K562 (cell line): ENCODE data around the gene TMTC2. TPM values are rescaled to one million over a fixed set of nuclear protein-coding genes. Genes with fewer than 3 reads are reported as not detected.

ENCODE experiments used
- ARID3A ChIP-seq: IDR thresholded peaks from 2 replicates; pipeline ENCODE4 v1.6.1; 2012; ENCODE audit warnings: low read depth, low read length, improper control_type of control experiment, borderline replicate concordance
- GABPB1 ChIP-seq: sonication (generic); formaldehyde crosslinking; IDR thresholded peaks from 2 replicates; pipeline ENCODE4 v1.8.0; 2022; ENCODE audit warnings: mild to moderate bottlenecking, missing genetic modification reagents
- HDAC3 ChIP-seq: fragments of 450-650 bp; IDR thresholded peaks from 2 replicates; pipeline ENCODE4 v1.6.1; 2018; ENCODE audit warnings: borderline replicate concordance, mild to moderate bottlenecking, moderate library complexity; ENCODE audit not compliant: partially characterized antibody
- POLR2AphosphoS2 ChIP-seq: IDR thresholded peaks from 2 replicates; pipeline ENCODE4 v1.6.1; 2012; ENCODE audit warnings: low read length, improper control_type of control experiment
- RERE ChIP-seq: sonication (generic); formaldehyde crosslinking; IDR thresholded peaks from 2 replicates; pipeline ENCODE4 v1.8.0; 2023; ENCODE audit warnings: missing genetic modification reagents, mild to moderate bottlenecking, borderline replicate concordance
- TCF7L2 ChIP-seq: fragments of 150-350 bp; IDR thresholded peaks from 2 replicates; pipeline ENCODE4 v1.6.1; 2016; ENCODE audit warnings: low read depth, mild to moderate bottlenecking, low read length, moderate library complexity
- TGIF2 ChIP-seq: sonication (generic); formaldehyde crosslinking; IDR thresholded peaks from 2 replicates; pipeline ENCODE4 v1.8.1; 2022; ENCODE audit warnings: mild to moderate bottlenecking, missing genetic modification reagents, moderate library complexity
- ZC3H11A ChIP-seq: IDR thresholded peaks from 2 replicates; pipeline ENCODE4 v1.6.1; 2012; ENCODE audit warnings: low read depth, low read length, improper control_type of control experiment
- ZNF174 ChIP-seq: fragments of 250-450 bp; sonication (Bioruptor Pico); IDR thresholded peaks from 2 replicates; pipeline ENCODE4 v1.4.0; 2020; ENCODE audit warnings: mild to moderate bottlenecking
- polyA plus RNA-seq, 8 experiments: library from polyadenylated mRNA; depleted of rRNA in 4 of 8; stranded (reverse) in 5 of 8; unstranded in 3 of 8; fragments of >200 nt; fragmentation: Nextera tagmentation in 2 of 8; fragmentation: Illumina TruSeq in 1 of 8; extraction: Ambion mirVana in 2 of 8; extraction: Trizol in 1 of 8; gene quantifications; 2 replicates each; pipeline versions ENCODE4 v1.2.1 to v1.2.3, GENCODE V29; 2011 to 2014; ENCODE audit warnings: inconsistent platforms in 1 of 8, missing spikeins in 1 of 8
- total RNA-seq, 7 experiments: library from RNA; depleted of rRNA in 6 of 7; stranded (reverse); fragments of >200 nt in 6 of 7; fragmentation: Illumina TruSeq in 2 of 7; extraction: Trizol in 2 of 7; gene quantifications; 2 replicates each; pipeline versions ENCODE4 v1.2.1 to v1.2.3, GENCODE V29; 2011 to 2021; ENCODE audit warnings: low replicate concordance in 1 of 7

Gene TMTC2
- total and polyA plus RNA-seq, 9 of the 15 experiments (the other 6 are each of a cell fraction or from before 2014, with no cell fraction given) = 0.29 to 1.1 (median 0.55) TPM

DNA sequence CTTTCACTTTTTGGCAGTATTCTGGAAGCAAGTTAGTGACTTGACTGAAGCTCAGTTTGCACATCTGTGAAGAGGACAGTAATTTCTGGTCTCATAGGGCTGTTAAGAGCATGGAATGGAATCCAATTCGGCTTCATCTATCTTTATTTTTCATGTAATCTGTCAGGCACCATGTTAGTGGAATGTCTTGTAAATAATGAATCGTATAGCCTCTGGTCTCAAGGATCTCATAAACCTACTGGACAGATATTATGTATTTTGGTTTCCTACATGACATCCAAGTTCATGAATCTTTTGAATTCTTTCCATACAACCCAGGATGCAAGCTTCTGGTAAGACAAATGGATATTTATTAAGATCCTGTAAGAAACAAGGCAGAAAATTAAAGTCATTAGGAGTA, 24.0 kb downstream of the TMTC2 start (continued):
- TF ChIP-seq ARID3A (no peak), ZC3H11A (no peak), TCF7L2 (no peak), HDAC3 (no peak), RERE (no peak), TGIF2 (CRISPR knock-in tag) (no peak), ZNF174 (no peak), GABPB1 (CRISPR knock-in tag) (no peak), POLR2AphosphoS2 (no peak)
